Caco-2 (cell line): ENCODE measurements around the gene SH2D3C. TPM values are rescaled to one million over a fixed set of nuclear protein-coding genes. Genes with fewer than 3 reads are reported as not detected.

Source experiments
- BruUV-seq: library from RNA; stranded (reverse); fragments of 400-500 nt; replicated peaks from 2 replicates; lab custom pipeline; 2021; lab: Mats Ljungman, UMichigan
- CTCF ChIA-PET: fragments of 300-600 bp; sonication (Branson Sonifier 250); formaldehyde crosslinking; loops from one replicate; lab custom pipeline; 2022; ENCODE audit warnings: antibody characterized with exemption; lab: Charles Lee
- POLR2A ChIA-PET: fragments of 300-600 bp; sonication (Branson Sonifier 250); formaldehyde crosslinking; loops from one replicate; lab custom pipeline; 2022; ENCODE audit warnings: antibody characterized with exemption; lab: Charles Lee
- DNase-seq, 2 experiments: peaks; one replicate each; pipeline versions ENCODE4 v3.0.0 to v3.0.0-alpha.2; 2020 to 2022
- H3K27me3 ChIP-seq: replicated peaks from 2 replicates; pipeline ENCODE4 v1.6.0; 2011; ENCODE audit warnings: low read length; ENCODE audit not compliant: control insufficient read depth, insufficient read depth
- H3K36me3 ChIP-seq: 2 replicates; pipeline ENCODE4 v1.5.1; 2011; ENCODE audit warnings: low read length; ENCODE audit not compliant: control insufficient read depth, insufficient read depth
- H3K4me1 ChIP-seq: fragments of 250-450 bp; sonication (Bioruptor Pico); 2 replicates; pipeline ENCODE4 v1.5.1; 2020; ENCODE audit warnings: mild to moderate bottlenecking
- H3K4me3 ChIP-seq: 2 replicates; pipeline ENCODE4 v1.5.1; 2011; ENCODE audit warnings: low read depth, mild to moderate bottlenecking, control low read depth, low read length
- H3K9me3 ChIP-seq: fragments of 250-450 bp; sonication (Bioruptor Pico); 2 replicates; pipeline ENCODE4 v1.5.1; 2020; ENCODE audit warnings: mild to moderate bottlenecking, moderate library complexity
- H3K27ac Mint-ChIP-seq: one replicate; pipeline ENCODE4 v1.8.0; 2022; ENCODE audit warnings: mixed read lengths; ENCODE audit not compliant: unreplicated experiment
- H3K27me3 Mint-ChIP-seq: one replicate; pipeline ENCODE4 v1.8.0; 2022; ENCODE audit warnings: mixed read lengths; ENCODE audit not compliant: insufficient read depth, unreplicated experiment
- H3K36me3 Mint-ChIP-seq: one replicate; pipeline ENCODE4 v1.8.0; 2022; ENCODE audit warnings: mild to moderate bottlenecking, mixed read lengths; ENCODE audit not compliant: insufficient read depth, unreplicated experiment
- H3K4me1 Mint-ChIP-seq: one replicate; pipeline ENCODE4 v1.8.0; 2022; ENCODE audit warnings: low read depth, mixed read lengths; ENCODE audit not compliant: unreplicated experiment
- H3K4me3 Mint-ChIP-seq: one replicate; pipeline ENCODE4 v1.8.0; 2022; ENCODE audit warnings: mild to moderate bottlenecking, moderate library complexity, mixed read lengths; ENCODE audit not compliant: unreplicated experiment
- H3K9me3 Mint-ChIP-seq: one replicate; pipeline ENCODE4 v1.8.0; 2022; ENCODE audit warnings: mixed read lengths; ENCODE audit not compliant: unreplicated experiment
- CTCF ChIP-seq, 2 experiments: fragments of 200-600 bp in 1 of 2; IDR thresholded peaks; 1 replicate in 1 of 2; 2 replicates in 1 of 2; pipeline versions ENCODE4 v1.5.1 to v1.8.0; 2011 to 2022; ENCODE audit warnings: antibody characterized with exemption in 1 of 2, control low read depth in 1 of 2, inconsistent platforms in 1 of 2, low read depth in 1 of 2, low read length in 1 of 2, mild to moderate bottlenecking in 1 of 2, moderate library complexity in 1 of 2; ENCODE audit not compliant: insufficient read depth in 1 of 2, severe bottlenecking in 1 of 2, unreplicated experiment in 1 of 2
- intact Hi-C: fragments of 100-400 bp; cut with micrococcal nuclease; formaldehyde crosslinking; loops from one replicate; pipeline ENCODE4 v1.10.0; 2022; ENCODE audit not compliant: unreplicated experiment
- total RNA-seq: library from RNA; stranded (reverse); gene quantifications from 2 replicates; pipeline ENCODE4 v1.2.3, GENCODE V29; 2022

The SH2D3C gene
- total RNA-seq, 1 experiment from 2014 or later, result 0.34 TPM

GRCh38 chr9:127756233-127756632 is 22.2 kb downstream of the SH2D3C start:
- peaks cover 18% of the 10 kb centered on the region for H3K27me3 Mint-ChIP-seq
- intact Hi-C loops, result no loop called here
- peaks cover 2% of the 10 kb centered on the region for H3K27me3 ChIP-seq
- no peaks in the 10 kb centered on the region for H3K9me3 ChIP-seq
- POLR2A ChIA-PET, result interaction anchor here (0.7 kb wide), 1 partner anchor 15 kb away, joined by 5 read pairs; no protein-coding TSS in a partner anchor
- no TSS peak for BruUV-seq
- no peak overlapping the region for H3K4me3 ChIP-seq
- no peaks in the 10 kb centered on the region for H3K36me3 ChIP-seq
- no peaks in the 10 kb centered on the region for H3K9me3 Mint-ChIP-seq
- no peak overlapping the region for H3K4me3 Mint-ChIP-seq
- no peaks in the 10 kb centered on the region for H3K4me1 Mint-ChIP-seq
- 0 out of 2 replicates have a peak, but pooled peaks cover 3% of the 10 kb centered on the region for H3K4me1 ChIP-seq
- no peak overlapping the region for H3K27ac Mint-ChIP-seq
- DNase-seq, result no peak
- H3K36me3 Mint-ChIP-seq, result peaks cover 5% of the 10 kb centered on the region
- no peak for TF ChIP-seq CTCF (IDR thresholded peaks at IDR 0.05; ENCODE audit: insufficient read depth in 1 of 2, low read depth in 1 of 2, low read length in 1 of 2, severe bottlenecking in 1 of 2, unreplicated experiment in 1 of 2)
- CTCF ChIA-PET, result interaction anchor here (0.5 kb wide), 1 partner anchor 19 kb away, joined by 4 read pairs; no protein-coding TSS in a partner anchor

GRCh38 chr9:127755061-127756060 is 23.1 kb downstream of the SH2D3C start:
- no peak overlapping the region for H3K4me3 Mint-ChIP-seq
- CTCF ChIA-PET, result interaction anchor here (2.8 kb wide), 1 partner anchor 21 kb away, joined by 10 read pairs; the partner anchor contains the start of gene TOR2A
- H3K4me1 Mint-ChIP-seq, result no peaks in the 10 kb centered on the region
- Histone ChIP-seq H3K36me3 (no peaks in the 10 kb centered on the region), H3K4me1 (0 out of 2 replicates have a peak, but pooled peaks cover 3% of the 10 kb centered on the region), H3K27me3 (peaks cover 2% of the 10 kb centered on the region), H3K9me3 (no peaks in the 10 kb centered on the region), H3K4me3 (peak overlapping the region; percentile 14)
- intact Hi-C loops, result no loop called here
- H3K36me3 Mint-ChIP-seq, result peaks cover 5% of the 10 kb centered on the region
- H3K27ac Mint-ChIP-seq, result no peak overlapping the region
- BruUV-seq, result no TSS peak
- DNase-seq, result no peak
- H3K27me3 Mint-ChIP-seq, result peaks cover 18% of the 10 kb centered on the region
- H3K9me3 Mint-ChIP-seq, result no peaks in the 10 kb centered on the region
- TF ChIP-seq CTCF (IDR thresholded peaks at IDR 0.05; ENCODE audit: insufficient read depth in 1 of 2, low read depth in 1 of 2, low read length in 1 of 2, severe bottlenecking in 1 of 2, unreplicated experiment in 1 of 2), result no peak
- POLR2A ChIA-PET, result no interaction called here
